Fibroblast of lung (primary cell): ENCODE measurements around the gene DENND5B.

Experiments
- EZH2 ChIP-seq: IDR thresholded peaks from 2 replicates; pipeline ENCODE4 v1.5.1; 2012; ENCODE audit warnings: low read length, control low read depth, mild to moderate bottlenecking; ENCODE audit errors: missing control alignments
- TF ChIP-seq, protein P1 (sequence below), 2 donors: IDR thresholded peaks in 1 of 2; conservative IDR thresholded peaks in 1 of 2; 1 replicate in 1 of 2; 2 replicates in 1 of 2; pipeline ENCODE4 v1.5.1; 2011 to 2012; ENCODE audit warnings: low read length in 2 of 2, control low read depth in 1 of 2, inconsistent platforms in 1 of 2, low read depth in 1 of 2, mild to moderate bottlenecking in 1 of 2

GRCh38 chr12:31525496-31526157 lies 65.3 kb downstream of the DENND5B start:
- TF ChIP-seq, protein P1, sequence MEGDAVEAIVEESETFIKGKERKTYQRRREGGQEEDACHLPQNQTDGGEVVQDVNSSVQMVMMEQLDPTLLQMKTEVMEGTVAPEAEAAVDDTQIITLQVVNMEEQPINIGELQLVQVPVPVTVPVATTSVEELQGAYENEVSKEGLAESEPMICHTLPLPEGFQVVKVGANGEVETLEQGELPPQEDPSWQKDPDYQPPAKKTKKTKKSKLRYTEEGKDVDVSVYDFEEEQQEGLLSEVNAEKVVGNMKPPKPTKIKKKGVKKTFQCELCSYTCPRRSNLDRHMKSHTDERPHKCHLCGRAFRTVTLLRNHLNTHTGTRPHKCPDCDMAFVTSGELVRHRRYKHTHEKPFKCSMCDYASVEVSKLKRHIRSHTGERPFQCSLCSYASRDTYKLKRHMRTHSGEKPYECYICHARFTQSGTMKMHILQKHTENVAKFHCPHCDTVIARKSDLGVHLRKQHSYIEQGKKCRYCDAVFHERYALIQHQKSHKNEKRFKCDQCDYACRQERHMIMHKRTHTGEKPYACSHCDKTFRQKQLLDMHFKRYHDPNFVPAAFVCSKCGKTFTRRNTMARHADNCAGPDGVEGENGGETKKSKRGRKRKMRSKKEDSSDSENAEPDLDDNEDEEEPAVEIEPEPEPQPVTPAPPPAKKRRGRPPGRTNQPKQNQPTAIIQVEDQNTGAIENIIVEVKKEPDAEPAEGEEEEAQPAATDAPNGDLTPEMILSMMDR (conservative IDR thresholded peaks at IDR 0.05 in 1 of 2, IDR thresholded peaks at IDR 0.05 in 1 of 2; ENCODE audit: low read depth in 1 of 2, low read length in 2 of 2) = no peak
- no peak for TF ChIP-seq EZH2
